Stimulated activated CD4-positive, alpha-beta T cell treated with anti-CD3 and anti-CD28 coated beads, Interleukin-2, amount 100 ng/mL, for 4 hours (primary cell): Measurements from ENCODE around the gene DIRAS2.

ENCODE experiments used
- DNase-seq: peaks from one replicate; pipeline ENCODE4 v3.0.0-alpha.2; 2020; ENCODE audit warnings: low read depth

The DIRAS2 gene

GRCh38 chr9:90612957-90613356 lies 29.7 kb downstream of the DIRAS2 start:
- DNase-seq, result no peak

DNA sequence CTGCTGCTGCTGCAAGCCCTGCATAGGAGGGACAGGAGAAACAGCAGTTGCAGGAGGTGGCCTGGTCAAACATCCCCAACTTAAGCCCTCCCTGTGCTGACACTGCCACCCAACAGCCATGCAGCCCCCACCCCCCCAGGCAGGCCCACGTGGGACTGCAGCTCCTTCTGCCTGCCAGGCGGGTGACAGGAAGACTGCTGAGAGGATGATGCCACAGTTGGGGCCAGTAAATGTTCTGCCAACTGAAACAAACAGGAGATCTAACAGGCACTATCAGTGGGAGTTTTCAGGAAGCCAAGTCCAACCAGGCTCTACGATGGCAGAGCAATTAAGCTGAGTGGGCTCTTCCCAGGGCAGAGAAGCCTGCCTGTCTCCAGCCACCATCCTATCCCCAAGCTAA lies 31.1 kb downstream of the DIRAS2 start:
- DNase-seq, result no peak

DNA sequence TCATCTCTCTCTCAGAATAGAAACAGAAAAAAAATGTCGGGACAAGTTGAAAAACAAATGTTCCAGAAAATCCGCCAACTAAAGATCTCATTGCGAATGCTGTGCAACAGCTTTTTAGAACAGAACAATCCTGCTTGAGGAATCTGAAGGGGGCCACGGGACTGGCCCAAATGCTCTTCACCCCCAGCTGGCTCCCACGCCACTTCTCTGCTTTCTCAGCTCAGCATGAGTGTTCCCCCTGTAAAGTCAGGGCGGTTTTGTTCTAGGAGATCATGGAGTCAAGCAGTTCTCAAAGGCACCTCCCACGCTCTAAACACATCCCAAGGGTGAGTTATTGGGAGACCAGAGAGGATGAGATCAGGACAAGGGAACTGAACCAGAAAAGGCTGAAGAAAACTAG lies 31.5 kb downstream of the DIRAS2 start:
- no peak for DNase-seq

- DNase-seq, result no peak
Observed at GRCh38 chr9:90607701-90608516, 34.7 kb downstream of the DIRAS2 start.

DNA sequence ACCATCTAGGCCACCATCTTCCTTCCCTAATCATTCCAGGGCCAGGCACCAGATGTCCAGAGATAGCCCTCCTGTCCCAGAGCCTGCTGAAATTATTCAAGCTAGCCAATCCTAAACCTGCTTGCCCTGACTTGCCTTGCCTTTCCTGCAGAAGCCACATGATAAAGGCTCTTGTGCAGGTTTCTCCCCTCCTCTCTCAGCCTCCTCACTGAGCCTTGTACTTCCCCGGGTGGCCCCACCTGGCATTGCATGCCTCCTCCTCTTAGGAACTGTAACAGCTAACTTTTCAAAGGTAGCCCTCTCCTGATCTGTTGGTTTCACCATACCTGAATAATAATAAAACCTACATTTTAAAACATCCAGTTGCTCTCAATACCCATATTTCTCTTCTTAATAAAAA lies 42.6 kb downstream of the DIRAS2 start:
- DNase-seq, result no peak

GRCh38 chr9:90598191-90598590 lies 44.4 kb downstream of the DIRAS2 start:
- no peak for DNase-seq

DNA sequence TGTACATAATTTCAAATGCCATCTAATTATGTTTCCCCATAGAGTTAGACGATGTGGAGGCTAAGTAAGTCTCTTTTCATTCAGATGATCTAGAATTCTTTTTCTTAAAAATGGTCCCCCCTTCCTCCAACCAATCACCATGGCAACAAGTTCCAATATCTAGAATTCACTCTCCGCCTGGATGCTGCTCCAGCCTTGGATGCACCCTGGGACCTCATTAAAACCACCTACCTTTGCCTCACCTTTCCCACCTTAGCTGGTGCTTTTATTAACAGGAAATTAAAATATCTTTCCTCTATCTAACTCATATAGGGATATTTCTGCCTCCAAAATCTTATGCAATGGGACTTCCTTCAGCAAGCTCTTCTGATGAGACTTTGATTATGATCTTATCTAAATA lies 49.0 kb downstream of the DIRAS2 start:
- DNase-seq, result no peak

DNA sequence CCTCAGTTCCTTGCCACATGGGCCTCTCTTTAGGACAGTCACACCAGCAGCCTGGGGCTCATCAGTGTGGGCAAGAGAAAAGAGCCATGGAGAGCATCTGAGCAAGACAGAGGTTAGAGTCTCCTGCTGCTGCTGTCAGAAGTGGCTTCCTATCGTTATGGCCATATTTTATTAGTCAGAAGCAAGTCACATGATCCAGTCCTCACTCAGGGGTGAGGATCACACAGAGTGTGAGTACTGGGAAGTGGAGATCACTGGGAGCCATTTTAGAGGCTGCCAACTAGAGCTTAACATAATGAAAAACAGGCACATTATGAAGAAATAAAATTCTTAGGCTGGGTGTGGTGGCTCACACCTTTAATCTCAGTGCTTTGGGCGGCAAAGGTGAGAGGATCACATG lies 62.0 kb downstream of the DIRAS2 start:
- DNase-seq, result no peak

- no peak for DNase-seq
Observed at GRCh38 chr9:90579181-90579580, 63.4 kb downstream of the DIRAS2 start.

GRCh38 chr9:90578126-90578815 lies 64.4 kb downstream of the DIRAS2 start:
- no peak for DNase-seq

DNA sequence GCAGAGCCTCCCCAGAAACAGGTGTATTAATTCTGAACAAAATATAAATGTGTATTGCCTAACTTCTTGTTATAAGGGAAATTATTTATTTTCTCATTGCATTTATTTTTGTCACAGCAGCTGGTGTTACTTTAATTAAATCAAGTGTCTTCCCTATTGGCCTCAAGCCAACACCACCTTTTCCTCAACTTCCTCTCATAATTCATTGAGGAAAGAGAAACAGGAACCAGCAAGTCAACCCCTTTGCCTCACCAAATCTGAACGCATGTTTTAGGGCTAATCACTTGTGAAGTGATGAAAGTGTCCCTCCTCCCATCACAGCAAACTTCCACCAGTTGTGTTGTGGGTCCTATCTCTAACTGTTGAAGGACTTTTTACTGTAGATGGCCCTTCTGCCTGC lies 73.1 kb downstream of the DIRAS2 start:
- DNase-seq, result no peak

DNA sequence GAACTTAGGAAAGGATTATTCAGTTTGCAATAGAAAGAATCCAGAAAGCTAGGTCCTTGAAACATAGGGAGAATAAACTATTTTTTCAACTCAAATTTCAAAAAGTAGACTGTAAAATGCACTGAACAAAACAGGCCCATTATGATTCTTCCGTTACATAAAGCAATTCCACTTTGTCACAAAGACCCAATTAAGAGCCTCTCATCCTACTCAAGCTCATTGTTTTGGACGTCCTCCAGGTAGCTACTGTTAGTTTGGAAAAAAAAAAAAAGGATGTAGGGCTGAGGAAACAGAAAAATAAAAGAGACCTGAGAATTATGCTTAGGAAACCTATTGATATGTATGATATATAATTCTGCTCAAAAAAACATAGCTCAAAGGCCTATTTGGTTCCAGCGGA lies 74.0 kb downstream of the DIRAS2 start:
- DNase-seq, result no peak

DNA sequence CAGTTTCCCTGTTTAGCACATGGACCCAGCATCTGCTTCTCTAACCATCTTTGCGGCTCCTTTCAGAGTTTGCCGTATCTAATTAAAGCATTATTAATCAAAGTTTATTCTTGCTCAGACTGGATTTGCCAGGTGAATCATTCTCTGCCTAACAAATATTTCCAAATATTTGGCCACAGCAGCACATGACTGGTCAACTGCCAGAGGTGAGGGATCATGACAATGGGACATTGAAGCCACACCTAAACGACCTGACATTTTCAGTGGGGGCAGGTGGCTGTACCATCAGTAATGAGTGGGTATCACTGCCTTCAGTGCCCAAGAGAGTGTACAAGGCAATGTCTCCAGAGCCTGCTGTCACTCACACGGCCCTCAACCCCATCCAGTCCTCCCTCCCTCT lies 80.4 kb downstream of the DIRAS2 start:
- DNase-seq, result no peak
